HG02973 (cell line): Measurements from ENCODE around the gene RETREG2.
"Not testable (repeated sequence)": the region's sequence is repeated elsewhere in the genome, so short reads cannot be mapped to it uniquely, and the experiment has no call there.

Experiments
- ATAC-seq: cut with Tn5 transposase; IDR thresholded peaks from one replicate; pipeline ENCODE4 v1.9.1; 2021; ENCODE audit warnings: moderate library complexity; ENCODE audit not compliant: unreplicated experiment

Gene RETREG2

GRCh38 chr2:219197388-219197787 is 19.3 kb downstream of the RETREG2 start:
- no peak for ATAC-seq

GRCh38 chr2:219198974-219199373 is 20.9 kb downstream of the RETREG2 start:
- ATAC-seq, result no peak

GRCh38 chr2:219199470-219200211 is 21.6 kb downstream of the RETREG2 start:
- no peak for ATAC-seq

GRCh38 chr2:219200502-219201326 is 22.6 kb downstream of the RETREG2 start:
- not testable (repeated sequence) for ATAC-seq

- not testable (repeated sequence) for ATAC-seq
Observed at GRCh38 chr2:219201331-219201730, 23.3 kb downstream of the RETREG2 start.

- ATAC-seq, result no peak
Observed at GRCh38 chr2:219204425-219205164, 26.5 kb downstream of the RETREG2 start.

- ATAC-seq, result no peak
Observed at GRCh38 chr2:219205165-219205538, 27.1 kb downstream of the RETREG2 start.

GRCh38 chr2:219205981-219206327 is 27.9 kb downstream of the RETREG2 start:
- no peak for ATAC-seq

GRCh38 chr2:219206328-219207133 is 28.5 kb downstream of the RETREG2 start, which contains the start of gene ZFAND2B:
Gene ZFAND2B (plus strand): TSS chr2:219206782. CDS start chr2:219206988, 206 bp downstream.
- ATAC-seq, result peak; percentile 95

- ATAC-seq, result no peak
Observed at GRCh38 chr2:219207134-219207883, 29.2 kb downstream of the RETREG2 start.

- no peak for ATAC-seq
Observed at GRCh38 chr2:219207884-219208740, 30.0 kb downstream of the RETREG2 start.

- no peak for ATAC-seq
Observed at GRCh38 chr2:219209236-219210195, 31.4 kb downstream of the RETREG2 start.

- no peak for ATAC-seq
Observed at GRCh38 chr2:219210196-219210885, 32.3 kb downstream of the RETREG2 start.

GRCh38 chr2:219210886-219211362 is 32.8 kb downstream of the RETREG2 start:
- ATAC-seq, result no peak

- ATAC-seq, result no peak
Observed at GRCh38 chr2:219213026-219213415, 34.9 kb downstream of the RETREG2 start.

- ATAC-seq, result no peak
Observed at GRCh38 chr2:219213486-219214071, 35.5 kb downstream of the RETREG2 start.

GRCh38 chr2:219214141-219214540 is 36.1 kb downstream of the RETREG2 start:
- no peak for ATAC-seq
